SK-N-SH (cell line): ENCODE results near the gene ADCY7. TPM values are rescaled to one million over a fixed set of nuclear protein-coding genes. Genes with fewer than 3 reads are reported as not detected.

Source experiments
- CTCF ChIA-PET: fragments of 300-600, 350-600 bp; formaldehyde crosslinking; extraction: SDS; loops from one replicate; lab custom pipeline; 2021; lab: Yijun Ruan, JAX
- POLR2A ChIA-PET: fragments of 350-600 bp; sonication (Branson Sonifier 250); formaldehyde crosslinking; extraction: SDS; loops from one replicate; lab custom pipeline; 2020; ENCODE audit warnings: antibody characterized with exemption, inconsistent platforms; lab: Yijun Ruan, JAX
- DNase-seq: peaks from one replicate; pipeline ENCODE4 v3.0.0; 2012
- H2AFZ ChIP-seq: fragments of 200-600 bp; sonication (generic); 2 replicates; pipeline ENCODE4 v1.8.1; 2016; ENCODE audit warnings: antibody characterized with exemption, mild to moderate bottlenecking, low read depth
- H3F3A ChIP-seq: fragments of 200-600 bp; sonication (generic); replicated peaks from 2 replicates; pipeline ENCODE3; 2016; ENCODE audit warnings: antibody characterized with exemption, mild to moderate bottlenecking; ENCODE audit not compliant: insufficient read depth
- H3K27ac ChIP-seq, 2 experiments: fragments of 200-500 bp in 1 of 2; fragments of 200-600 bp in 1 of 2; sonication (Bioruptor generic) in 1 of 2; sonication (generic), shearing (Covaris generic) in 1 of 2; 2 replicates each; pipeline versions ENCODE4 v1.5.1 to v1.6.1; 2014 to 2016; ENCODE audit warnings: low read depth in 2 of 2, inconsistent platforms in 1 of 2, low read length in 1 of 2, mild to moderate bottlenecking in 1 of 2, mixed read lengths in 1 of 2
- H3K27me3 ChIP-seq: fragments of 200-600 bp; sonication (generic), shearing (Covaris generic); 2 replicates; pipeline ENCODE4 v1.6.1; 2016; ENCODE audit warnings: mixed run types; ENCODE audit not compliant: insufficient read depth
- H3K36me3 ChIP-seq, 2 experiments: fragments of 200-500 bp in 1 of 2; fragments of 200-600 bp in 1 of 2; sonication (Bioruptor generic) in 1 of 2; sonication (generic) in 1 of 2; replicated peaks in 1 of 2; 2 replicates each; pipeline versions ENCODE3 to v1.5.1; 2014 to 2016; ENCODE audit warnings: low read length in 1 of 2, mild to moderate bottlenecking in 1 of 2; ENCODE audit not compliant: insufficient read depth in 2 of 2, control insufficient read depth in 1 of 2
- H3K4me1 ChIP-seq, 2 experiments: fragments of 200-500 bp in 1 of 2; fragments of 200-600 bp in 1 of 2; sonication (Bioruptor generic) in 1 of 2; sonication (generic), shearing (Covaris generic) in 1 of 2; 2 replicates each; pipeline versions ENCODE4 v1.5.1 to v1.6.1; 2014 to 2016; ENCODE audit warnings: low read depth in 1 of 2, low read length in 1 of 2, mixed run types in 1 of 2; ENCODE audit not compliant: insufficient read depth in 2 of 2, control insufficient read depth in 1 of 2
- H3K4me2 ChIP-seq: fragments of 200-600 bp; sonication (generic), shearing (Covaris generic); 2 replicates; pipeline ENCODE4 v1.6.1; 2017; ENCODE audit warnings: mixed run types
- H3K4me3 ChIP-seq, 2 experiments: fragments of 200-500 bp in 1 of 2; fragments of 200-600 bp in 1 of 2; sonication (Bioruptor generic) in 1 of 2; sonication (generic), shearing (Covaris generic) in 1 of 2; 2 replicates each; pipeline versions ENCODE4 v1.5.1 to v1.8.1; 2014 to 2016; ENCODE audit warnings: low read depth in 2 of 2, inconsistent platforms in 1 of 2, low read length in 1 of 2, mild to moderate bottlenecking in 1 of 2, mixed read lengths in 1 of 2, moderate library complexity in 1 of 2
- H3K79me2 ChIP-seq: fragments of 200-600 bp; sonication (generic); 2 replicates; pipeline ENCODE4 v1.8.1; 2017; ENCODE audit warnings: mild to moderate bottlenecking; ENCODE audit not compliant: insufficient read depth
- H3K9ac ChIP-seq: fragments of 200-600 bp; sonication (generic); 2 replicates; pipeline ENCODE4 v1.6.1; 2017; ENCODE audit warnings: mixed run types
- H3K9me2 ChIP-seq: fragments of 200-600 bp; sonication (generic); 2 replicates; pipeline ENCODE4 v1.6.1; 2017; ENCODE audit warnings: mixed run types
- H3K9me3 ChIP-seq: fragments of 200-600 bp; sonication (generic); 2 replicates; pipeline ENCODE4 v1.6.1; 2017; ENCODE audit warnings: mixed run types, mild to moderate bottlenecking, moderate library complexity
- H4K20me1 ChIP-seq: fragments of 200-600 bp; sonication (generic); 2 replicates; pipeline ENCODE4 v1.6.1; 2017; ENCODE audit warnings: mild to moderate bottlenecking, mixed run types; ENCODE audit not compliant: insufficient read depth
- EZH2phosphoT487 ChIP-seq: fragments of 200-600 bp; sonication (generic); IDR thresholded peaks from 2 replicates; pipeline ENCODE4 v1.6.1; 2017; ENCODE audit warnings: low read depth, mixed run types, mild to moderate bottlenecking, antibody characterized with exemption, moderate library complexity, borderline replicate concordance
- MAX ChIP-seq: IDR thresholded peaks from 2 replicates; pipeline ENCODE4 v1.4.0; 2012; ENCODE audit warnings: low read depth
- NFIC ChIP-seq: IDR thresholded peaks from 2 replicates; pipeline ENCODE4 v1.4.0; 2012; ENCODE audit warnings: borderline replicate concordance
- NRF1 ChIP-seq: IDR thresholded peaks from 2 replicates; pipeline ENCODE4 v1.6.1; 2012; ENCODE audit warnings: low read depth, mild to moderate bottlenecking, low read length
- PBX3 ChIP-seq: IDR thresholded peaks from 2 replicates; pipeline ENCODE4; 2012
- POLR2AphosphoS5 ChIP-seq: IDR thresholded peaks from 2 replicates; pipeline ENCODE4 v1.6.1; 2012; ENCODE audit warnings: low read depth, low read length
- RCOR1 ChIP-seq: fragments of 150-350 bp; IDR thresholded peaks from 2 replicates; pipeline ENCODE4 v1.6.1; 2017; ENCODE audit warnings: antibody characterized with exemption, low read length
- SIN3A ChIP-seq: IDR thresholded peaks from 2 replicates; pipeline ENCODE4 v1.6.1; 2012; ENCODE audit warnings: low read depth, mild to moderate bottlenecking, low read length, moderate library complexity, borderline replicate concordance
- SMC3 ChIP-seq: IDR thresholded peaks from 2 replicates; pipeline ENCODE4 v1.6.1; 2012; ENCODE audit warnings: low read depth, low read length, improper control_type of control experiment
- TCF12 ChIP-seq: IDR thresholded peaks from 2 replicates; pipeline ENCODE4 v1.4.0; 2012
- USF2 ChIP-seq: fragments of 150-350 bp; IDR thresholded peaks from 2 replicates; pipeline ENCODE4 v1.6.1; 2017; ENCODE audit warnings: antibody characterized with exemption, low read length, low read depth, borderline replicate concordance
- YY1 ChIP-seq: IDR thresholded peaks from 2 replicates; pipeline ENCODE4 v1.4.0; 2012; ENCODE audit warnings: low read depth, mild to moderate bottlenecking
- ZBTB33 ChIP-seq: IDR thresholded peaks from 2 replicates; pipeline ENCODE4 v1.4.0; 2012; ENCODE audit warnings: low read depth, borderline replicate concordance
- WGBS: methylation state at CpG from one replicate; pipeline ENCODE4 v1.1.6; 2017; ENCODE audit warnings: low lambda C conversion rate; 5-methylcytosine and 5-hydroxymethylcytosine counted together
- polyA plus RNA-seq, 3 experiments: library from polyadenylated mRNA; depleted of rRNA; stranded (reverse); fragments of >200 nt; gene quantifications; 2 replicates each; pipeline ENCODE4 v1.2.3, GENCODE V29; 2012

ADCY7 gene
- polyA plus RNA-seq, 1 of the 3 experiments (the other 2 are of a cell fraction): 14.3 TPM

- no peak for TF ChIP-seq MAX
- no peak for TF ChIP-seq ZBTB33
- no peak for TF ChIP-seq POLR2AphosphoS5
- TF ChIP-seq SMC3: no peak
- TF ChIP-seq TCF12: no peak
- no peak for TF ChIP-seq SIN3A
- TF ChIP-seq YY1: no peak
- no peak for TF ChIP-seq PBX3
- no peak for TF ChIP-seq EZH2phosphoT487
- TF ChIP-seq RCOR1: no peak
Observed at GRCh38 chr16:50288026-50288425, 21.7 kb downstream of the ADCY7 start (continued).

- 79% methylated on average over 3 of the region's 3 CpGs for WGBS
- TF ChIP-seq NFIC: no peak
- no peak for TF ChIP-seq TCF12
- TF ChIP-seq USF2: no peak
- no peak for TF ChIP-seq NRF1
- H3K36me3 ChIP-seq: peaks cover 0 to 2% of the 10 kb centered on the region in 2 experiments
- ChIA-PET CTCF (interaction anchor here (0.6 kb wide), 1 partner anchor 16 kb away, joined by 3 read pairs; no protein-coding TSS in a partner anchor), POLR2A (no interaction called here)
- no peak overlapping the region for H3K9ac ChIP-seq
- peaks cover 9% of the 10 kb centered on the region; the same call in 1 of the 2 replicates for H4K20me1 ChIP-seq
- no peak overlapping the region for H2AFZ ChIP-seq
- H3F3A ChIP-seq: no peaks in the 10 kb centered on the region
- H3K9me2 ChIP-seq: no peaks in the 10 kb centered on the region
- H3K4me3 ChIP-seq: no peak overlapping the region
- no peaks in the 10 kb centered on the region for H3K27me3 ChIP-seq
- no peak for DNase-seq
- H3K27ac ChIP-seq: no peak overlapping the region
- no peaks in the 10 kb centered on the region for H3K9me3 ChIP-seq
- H3K79me2 ChIP-seq: no peaks in the 10 kb centered on the region; the same call in 1 of the 2 replicates
- peaks cover 0 to 19% of the 10 kb centered on the region in 2 experiments; a peak in 1 of 4 replicates for H3K4me1 ChIP-seq
- H3K4me2 ChIP-seq: no peak overlapping the region
Observed at GRCh38 chr16:50288920-50289319, 22.6 kb downstream of the ADCY7 start.
